GM10248 (cell line): Measurements from ENCODE around the gene ZNF385B.

Source experiments
- CTCF ChIA-PET: fragments of 300-600 bp; sonication (Branson Sonifier 250); formaldehyde crosslinking; extraction: SDS; loops from one replicate; lab custom pipeline; 2021; ENCODE audit warnings: antibody characterized with exemption; lab: Yijun Ruan, JAX
- POLR2A ChIA-PET: fragments of 350-650 bp; sonication (Branson Sonifier 250); formaldehyde crosslinking; extraction: SDS; loops from one replicate; lab custom pipeline; 2020; ENCODE audit warnings: antibody characterized with exemption; lab: Yijun Ruan, JAX
- DNase-seq: peaks from one replicate; pipeline ENCODE4 v3.0.0; 2012; ENCODE audit errors: extremely low spot score
- TF ChIP-seq, protein P1 (sequence below): IDR thresholded peaks from 2 replicates; pipeline ENCODE4 v1.5.1; 2012; ENCODE audit warnings: mild to moderate bottlenecking, low read depth; ENCODE audit errors: extremely low read depth, missing control alignments, control extremely low read depth

Gene ZNF385B

DNA sequence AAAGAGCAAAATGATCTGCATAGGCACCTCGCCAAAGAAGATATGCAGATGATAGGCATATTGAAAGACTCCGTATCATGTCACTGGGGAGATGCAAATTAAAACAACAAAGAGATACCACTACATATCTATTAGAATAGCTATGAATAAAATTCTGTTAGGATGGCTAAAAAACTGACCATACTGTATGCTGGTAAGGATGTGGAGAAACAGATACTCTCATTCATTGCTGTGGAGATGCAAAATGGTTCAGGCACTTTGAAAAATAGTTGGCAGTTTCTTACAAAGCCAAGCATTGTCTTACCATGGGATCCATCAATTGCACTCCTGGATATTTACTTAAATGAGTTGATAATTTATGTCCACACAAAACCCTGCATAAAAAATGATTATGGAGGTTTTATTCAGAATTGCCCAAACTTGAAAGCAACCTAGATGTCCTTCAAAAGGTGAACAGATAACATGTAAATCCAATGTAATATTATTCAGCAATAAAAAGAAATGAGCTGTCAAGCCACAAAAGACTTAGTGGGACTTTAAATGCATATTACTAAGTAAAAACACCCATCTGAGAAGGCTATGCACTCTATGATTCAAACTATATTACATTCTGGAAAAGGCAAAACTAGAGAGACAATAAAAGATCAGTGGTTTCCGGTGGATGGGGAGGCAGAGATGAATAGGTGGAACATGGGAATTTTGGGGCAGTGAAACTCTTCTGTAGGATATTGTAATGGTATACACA, 31.2 kb downstream of the ZNF385B start:
- TF ChIP-seq, protein P1, sequence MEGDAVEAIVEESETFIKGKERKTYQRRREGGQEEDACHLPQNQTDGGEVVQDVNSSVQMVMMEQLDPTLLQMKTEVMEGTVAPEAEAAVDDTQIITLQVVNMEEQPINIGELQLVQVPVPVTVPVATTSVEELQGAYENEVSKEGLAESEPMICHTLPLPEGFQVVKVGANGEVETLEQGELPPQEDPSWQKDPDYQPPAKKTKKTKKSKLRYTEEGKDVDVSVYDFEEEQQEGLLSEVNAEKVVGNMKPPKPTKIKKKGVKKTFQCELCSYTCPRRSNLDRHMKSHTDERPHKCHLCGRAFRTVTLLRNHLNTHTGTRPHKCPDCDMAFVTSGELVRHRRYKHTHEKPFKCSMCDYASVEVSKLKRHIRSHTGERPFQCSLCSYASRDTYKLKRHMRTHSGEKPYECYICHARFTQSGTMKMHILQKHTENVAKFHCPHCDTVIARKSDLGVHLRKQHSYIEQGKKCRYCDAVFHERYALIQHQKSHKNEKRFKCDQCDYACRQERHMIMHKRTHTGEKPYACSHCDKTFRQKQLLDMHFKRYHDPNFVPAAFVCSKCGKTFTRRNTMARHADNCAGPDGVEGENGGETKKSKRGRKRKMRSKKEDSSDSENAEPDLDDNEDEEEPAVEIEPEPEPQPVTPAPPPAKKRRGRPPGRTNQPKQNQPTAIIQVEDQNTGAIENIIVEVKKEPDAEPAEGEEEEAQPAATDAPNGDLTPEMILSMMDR, result no peak
- CTCF ChIA-PET, result no interaction called here
- no peak for DNase-seq
- POLR2A ChIA-PET, result no interaction called here

DNA sequence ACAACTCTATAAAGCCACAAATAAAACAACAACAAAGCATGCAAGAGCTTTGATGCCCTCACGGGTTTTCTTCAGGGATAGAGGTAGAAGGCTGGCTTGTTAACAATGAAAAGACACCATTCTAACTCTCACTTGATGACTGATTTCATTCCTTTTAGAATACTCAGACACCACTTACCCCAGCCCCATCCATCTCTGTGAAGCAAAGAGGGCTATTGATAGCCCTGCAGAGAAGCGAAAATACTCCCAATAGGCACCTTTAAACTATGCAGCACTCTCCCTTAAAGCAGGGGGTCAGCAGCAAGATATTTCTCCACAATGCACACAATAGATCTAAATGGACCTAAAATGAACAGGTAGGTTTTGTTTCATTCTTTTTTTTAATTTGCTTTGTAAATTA, 35.1 kb downstream of the ZNF385B start:
- TF ChIP-seq, protein P1, result no peak
- ChIA-PET CTCF (no interaction called here), POLR2A (no interaction called here)
- DNase-seq, result no peak

- ChIA-PET CTCF (no interaction called here), POLR2A (no interaction called here)
- DNase-seq, result no peak
- TF ChIP-seq, protein P1, result no peak
Observed at GRCh38 chr2:179825494-179825893, 35.9 kb downstream of the ZNF385B start.

DNA sequence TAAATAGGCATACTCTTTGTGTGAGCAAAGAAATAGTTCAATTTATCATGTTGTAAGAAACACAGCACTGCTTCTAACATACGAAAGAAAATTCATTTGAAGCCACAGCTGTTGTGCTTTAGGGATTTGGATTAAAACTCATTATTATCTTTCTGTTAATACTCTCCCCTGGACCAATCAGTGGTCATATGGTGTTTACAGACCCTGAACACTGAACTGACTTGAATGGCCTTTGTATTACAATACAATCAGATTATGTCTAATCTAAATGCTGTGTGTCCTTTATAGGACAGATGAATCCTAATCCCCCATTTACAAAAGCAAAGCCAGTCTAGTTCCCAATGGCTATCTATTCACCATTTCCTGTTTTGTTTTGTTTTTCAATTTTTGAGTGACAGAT, 36.5 kb downstream of the ZNF385B start:
- CTCF ChIA-PET, result no interaction called here
- no peak for DNase-seq
- TF ChIP-seq, protein P1, result no peak
- POLR2A ChIA-PET, result no interaction called here

DNA sequence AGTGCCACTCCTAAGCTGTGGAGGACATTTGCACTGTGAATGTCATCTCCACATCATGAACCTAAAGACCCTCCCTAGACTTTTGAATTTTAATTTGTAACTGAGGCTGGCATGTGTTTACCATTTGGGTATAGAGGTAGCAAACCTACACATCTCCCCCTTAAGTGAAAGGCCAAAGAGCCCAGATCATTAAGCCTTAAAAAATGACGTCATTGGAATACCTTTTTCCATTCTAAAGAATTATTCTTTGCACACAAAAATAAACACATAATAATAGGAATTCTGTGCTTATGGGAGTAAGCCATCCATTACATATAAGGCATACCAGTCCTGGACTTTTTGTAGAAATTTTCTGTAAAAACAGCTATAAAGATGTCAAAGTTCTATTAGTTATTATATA, 38.9 kb downstream of the ZNF385B start:
- TF ChIP-seq, protein P1, result no peak
- POLR2A ChIA-PET, result no interaction called here
- CTCF ChIA-PET, result interaction anchor here (1.3 kb wide), 1 partner anchor 14 kb away, joined by 4 read pairs; no protein-coding TSS in a partner anchor
- no peak for DNase-seq

DNA sequence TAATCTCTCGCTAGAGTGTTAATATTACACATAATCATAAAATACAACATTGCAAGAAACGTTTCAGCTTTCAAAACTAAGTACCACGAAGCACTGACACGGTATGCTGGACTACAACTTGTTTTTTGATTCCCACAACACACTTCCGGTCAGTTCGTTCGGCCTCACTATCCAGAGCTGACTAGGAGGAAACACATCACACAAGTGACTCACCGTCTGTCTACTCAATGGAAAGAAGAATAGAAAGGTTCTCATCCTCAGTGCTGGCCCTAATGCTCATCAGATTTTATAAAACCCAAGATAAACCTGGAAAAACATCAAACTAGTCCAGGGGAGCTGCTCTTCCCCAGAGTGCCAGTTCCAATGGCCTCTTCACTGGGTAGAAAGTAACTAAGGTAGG, 42.9 kb downstream of the ZNF385B start:
- POLR2A ChIA-PET, result no interaction called here
- CTCF ChIA-PET, result no interaction called here
- no peak for DNase-seq
- TF ChIP-seq, protein P1, result no peak
